ENCODE results near the gene HOXA2.

DNA sequence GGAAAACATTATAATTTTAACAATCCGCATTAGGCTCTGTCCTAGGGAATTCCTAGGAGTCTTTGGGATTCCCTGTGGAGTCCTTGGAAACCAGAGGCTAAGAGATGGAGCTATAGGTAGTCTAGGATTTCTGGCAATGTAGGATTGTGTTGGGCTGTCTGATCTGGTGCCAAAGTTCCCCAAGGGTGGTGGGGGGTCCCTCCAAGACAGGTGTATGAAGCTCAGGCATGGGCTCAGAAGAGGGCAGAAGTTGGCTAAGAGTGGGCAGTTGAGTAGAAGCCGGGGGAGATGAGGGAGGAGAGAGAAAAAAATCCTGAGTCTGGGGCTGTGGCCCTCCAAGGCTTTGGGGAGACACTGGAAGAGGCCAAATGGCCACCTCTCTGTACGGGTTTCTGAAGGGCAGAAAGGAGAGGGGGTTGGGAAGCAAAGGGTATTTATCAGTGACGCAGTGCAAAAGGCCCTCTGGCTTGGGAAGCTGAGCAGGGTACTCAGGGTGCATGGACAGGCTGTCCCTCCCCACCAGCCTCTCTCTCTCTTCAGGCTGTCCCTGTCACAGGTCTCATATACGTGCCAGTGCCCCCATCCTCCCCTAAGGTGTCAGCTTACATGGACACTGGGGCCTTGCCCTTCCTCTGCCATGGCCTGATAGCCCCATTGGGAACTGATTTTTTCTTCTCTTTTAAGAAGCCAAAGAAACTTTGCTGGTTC lies 44.2 kb upstream of the HOXA2 start:
- TF ChIP-seq CTCF (IDR thresholded peaks at IDR 0.05): no peak
- TF ChIP-seq POLR2A (IDR thresholded peaks at IDR 0.05): no peak
